Measurements from ENCODE around the gene SLBP. TPM values are rescaled to one million over a fixed set of nuclear protein-coding genes. Genes with fewer than 3 reads are reported as not detected.
"Not testable (repeated sequence)": the region's sequence is repeated elsewhere in the genome, so short reads cannot be mapped to it uniquely, and the experiment has no call there.

SLBP gene
- total RNA-seq, 1 experiment from 2014 or later = 72.1 TPM

GRCh38 chr4:1701671-1702070, 10.4 kb downstream of the SLBP start:
- not testable (repeated sequence) for DNase-seq, H3K9me3 ChIP-seq, H3K27me3 ChIP-seq, H3K4me3 ChIP-seq
- H3K36me3 ChIP-seq = peaks cover 56% of the 10 kb centered on the region

DNA sequence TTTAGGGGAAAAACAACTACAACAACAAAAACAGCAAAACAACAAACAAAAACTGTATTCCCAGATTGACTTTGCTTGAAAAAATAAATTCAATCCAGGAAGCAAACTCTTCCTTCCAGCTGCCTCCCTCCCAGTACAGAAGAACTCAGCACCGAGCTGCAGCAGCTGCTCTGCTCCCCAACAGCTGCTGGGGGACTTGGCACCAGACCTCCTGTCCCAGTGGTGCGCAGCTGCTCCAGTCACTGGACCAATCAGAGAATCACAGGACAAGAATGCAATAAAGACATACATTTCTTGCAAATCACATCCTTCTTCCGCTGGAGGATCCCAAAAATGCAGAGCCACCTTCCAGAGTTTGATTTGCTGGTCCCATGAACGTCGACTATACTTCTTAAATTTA, 16.2 kb downstream of the SLBP start:
- Histone ChIP-seq H3K27me3 (no peaks in the 10 kb centered on the region), H3K4me3 (no peak overlapping the region), H3K36me3 (peaks cover 47% of the 10 kb centered on the region), H3K9me3 (no peaks in the 10 kb centered on the region)
- no peak for DNase-seq

DNA sequence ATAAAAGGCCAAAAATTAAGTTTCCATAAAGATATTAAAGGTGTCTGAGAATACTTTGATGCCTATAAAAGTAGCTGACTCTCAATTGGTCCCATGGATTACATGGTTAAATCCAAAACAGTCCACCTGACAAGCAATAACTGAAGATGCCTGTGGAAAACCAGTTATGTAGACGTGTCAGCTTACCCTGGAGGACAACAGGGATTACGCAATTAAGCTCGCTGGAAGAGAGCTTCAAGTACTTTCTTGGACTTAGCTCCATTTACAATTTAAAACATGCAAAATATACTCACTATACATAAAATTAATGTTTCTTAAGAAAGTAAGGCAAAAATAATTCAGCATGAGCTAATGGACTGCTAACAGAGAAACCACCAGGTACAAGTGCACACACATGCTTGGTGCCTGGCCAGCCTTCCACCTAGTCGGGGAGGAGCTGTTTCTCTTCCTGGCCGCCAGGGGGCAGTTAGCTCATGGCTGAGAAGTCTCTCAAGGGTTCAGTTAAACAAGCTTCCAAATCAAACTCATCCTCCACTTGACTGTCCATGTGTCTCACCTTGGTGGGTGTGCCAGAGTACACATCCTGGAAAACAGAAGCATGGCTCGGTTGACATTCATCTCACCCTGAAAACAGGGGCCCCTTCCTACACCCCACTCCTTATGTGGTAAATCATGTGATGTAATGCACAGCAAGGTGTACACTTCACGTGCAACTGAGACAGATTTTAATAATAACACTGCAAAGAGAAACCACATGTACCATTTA, 18.8 kb downstream of the SLBP start:
- Histone ChIP-seq H3K9me3 (no peaks in the 10 kb centered on the region), H3K4me3 (no peak overlapping the region), H3K36me3 (peaks cover 43% of the 10 kb centered on the region), H3K27me3 (no peaks in the 10 kb centered on the region)
- DNase-seq = peak; percentile 35

DNA sequence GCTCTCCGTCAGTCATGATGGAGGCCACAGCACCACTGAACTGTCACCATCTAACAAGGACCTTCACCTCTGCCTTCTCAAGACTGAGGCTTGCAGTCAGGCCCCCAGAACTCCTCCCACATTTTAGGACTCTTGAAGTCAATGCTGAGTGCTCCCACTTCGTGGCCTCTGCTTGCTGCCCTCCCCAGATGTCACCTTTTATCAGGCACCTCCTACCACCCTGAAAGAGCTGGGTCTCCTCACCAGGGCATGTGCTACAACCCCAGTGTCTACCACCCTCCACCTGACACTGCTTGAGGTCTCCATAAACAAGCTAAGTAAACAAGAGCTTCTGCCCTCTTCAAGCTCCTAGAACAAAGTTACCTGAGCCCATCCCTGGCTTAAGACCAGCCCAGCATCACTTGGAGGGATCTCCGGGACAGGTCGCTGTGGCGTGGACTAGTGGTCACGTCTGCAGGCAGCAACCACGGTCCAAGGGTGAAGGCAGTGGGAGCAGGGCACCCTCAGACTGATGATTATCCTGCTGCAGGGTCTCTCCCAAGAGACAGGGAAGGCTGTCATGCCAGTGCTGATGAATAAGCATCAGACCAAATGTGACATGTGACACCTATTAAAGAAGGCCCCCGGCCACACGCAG, 20.3 kb downstream of the SLBP start:
- H3K27me3 ChIP-seq = no peaks in the 10 kb centered on the region
- H3K4me3 ChIP-seq = no peak overlapping the region
- no peak for DNase-seq
- no peaks in the 10 kb centered on the region for H3K9me3 ChIP-seq
- H3K36me3 ChIP-seq = peaks cover 43% of the 10 kb centered on the region

- Histone ChIP-seq H3K27me3 (no peaks in the 10 kb centered on the region), H3K36me3 (peaks cover 43% of the 10 kb centered on the region), H3K4me3 (no peak overlapping the region), H3K9me3 (no peaks in the 10 kb centered on the region)
- DNase-seq = no peak
Measured at GRCh38 chr4:1690698-1691097, 21.4 kb downstream of the SLBP start.

DNA sequence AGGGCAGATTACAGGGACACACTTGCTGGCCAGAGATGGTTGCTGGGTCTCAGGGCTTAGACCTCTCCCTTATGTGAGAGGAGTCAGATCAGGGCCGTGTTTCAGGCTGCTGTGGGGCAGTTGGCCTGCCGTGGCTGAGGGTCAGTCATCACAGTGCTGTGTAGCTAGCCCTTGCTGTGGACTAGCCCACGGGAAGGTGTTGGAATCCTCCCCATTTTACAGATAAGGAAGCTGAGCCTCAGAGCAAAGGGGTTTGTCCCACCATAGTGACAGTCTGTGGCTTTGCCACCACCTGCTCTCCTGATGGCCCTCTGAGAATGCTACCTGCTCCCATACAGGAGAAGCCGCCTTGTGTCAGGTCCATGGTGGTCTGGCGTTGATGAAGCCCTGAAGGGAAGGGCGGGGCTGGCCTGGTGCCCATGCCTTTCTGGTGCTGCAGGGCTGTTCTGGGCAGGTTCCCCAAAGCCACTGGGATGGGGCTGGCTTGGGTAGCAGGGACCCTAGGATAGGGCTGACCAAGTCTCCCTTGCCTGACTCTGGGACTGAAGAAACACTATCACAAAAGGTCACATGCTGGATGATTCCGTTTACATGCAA, 25.6 kb downstream of the SLBP start:
- Histone ChIP-seq H3K27me3 (no peaks in the 10 kb centered on the region), H3K4me3 (no peak overlapping the region), H3K9me3 (no peaks in the 10 kb centered on the region), H3K36me3 (peaks cover 11% of the 10 kb centered on the region)
- no peak for DNase-seq

GRCh38 chr4:1685235-1686150, 26.6 kb downstream of the SLBP start:
- Histone ChIP-seq H3K27me3 (no peaks in the 10 kb centered on the region), H3K9me3 (no peaks in the 10 kb centered on the region), H3K4me3 (no peak overlapping the region), H3K36me3 (peaks cover 2% of the 10 kb centered on the region)
- DNase-seq = no peak

GRCh38 chr4:1684506-1685234, 27.4 kb downstream of the SLBP start:
- no peak for DNase-seq
- H3K27me3 ChIP-seq = no peaks in the 10 kb centered on the region
- no peak overlapping the region for H3K4me3 ChIP-seq
- no peaks in the 10 kb centered on the region for H3K9me3 ChIP-seq
- H3K36me3 ChIP-seq = no peaks in the 10 kb centered on the region

- Histone ChIP-seq H3K4me3 (peak within 1 kb of the TSS; percentile 55), H3K36me3 (no peaks in the 10 kb centered on the region), H3K9me3 (no peaks in the 10 kb centered on the region), H3K27me3 (no peaks in the 10 kb centered on the region)
- DNase-seq = peak; percentile 79
Measured at GRCh38 chr4:1683736-1684505, 28.2 kb downstream of the SLBP start, which contains the start of gene FAM53A. FAM53A (minus strand) TSS chr4:1684313; CDS start chr4:1668741, 15,572 bp downstream.

- DNase-seq = peak; percentile 67
- H3K9me3 ChIP-seq = no peaks in the 10 kb centered on the region
- peak overlapping the region; percentile 55 for H3K4me3 ChIP-seq
- H3K27me3 ChIP-seq = no peaks in the 10 kb centered on the region
- no peaks in the 10 kb centered on the region for H3K36me3 ChIP-seq
Measured at GRCh38 chr4:1683261-1683735, 28.8 kb downstream of the SLBP start.

DNA sequence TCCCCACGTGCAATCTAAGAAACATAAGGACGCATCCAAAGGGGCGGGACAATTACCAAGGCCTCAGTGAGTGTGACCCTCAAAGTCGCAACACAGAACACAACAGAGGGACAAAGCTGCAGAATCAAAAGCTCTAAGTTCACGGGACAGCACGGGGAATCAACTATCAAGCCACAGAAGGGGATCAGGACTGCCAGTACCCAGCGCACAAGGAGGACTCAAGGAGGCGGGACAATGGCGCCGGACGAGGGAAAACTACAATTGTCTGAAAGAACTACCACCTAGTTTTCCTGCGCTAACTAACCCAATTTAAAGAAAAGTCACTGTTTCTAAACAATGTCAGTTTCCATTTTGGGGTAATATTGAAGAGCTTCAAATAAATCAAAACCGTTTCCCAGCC, 29.3 kb downstream of the SLBP start:
- no peaks in the 10 kb centered on the region for H3K9me3 ChIP-seq
- DNase-seq = no peak
- H3K4me3 ChIP-seq = peak overlapping the region; percentile 55
- no peaks in the 10 kb centered on the region for H3K27me3 ChIP-seq
- no peaks in the 10 kb centered on the region for H3K36me3 ChIP-seq

- Histone ChIP-seq H3K4me3 (no peak overlapping the region), H3K36me3 (no peaks in the 10 kb centered on the region), H3K9me3 (no peaks in the 10 kb centered on the region), H3K27me3 (no peaks in the 10 kb centered on the region)
- no peak for DNase-seq
Measured at GRCh38 chr4:1678244-1678643, 33.9 kb downstream of the SLBP start.

DNA sequence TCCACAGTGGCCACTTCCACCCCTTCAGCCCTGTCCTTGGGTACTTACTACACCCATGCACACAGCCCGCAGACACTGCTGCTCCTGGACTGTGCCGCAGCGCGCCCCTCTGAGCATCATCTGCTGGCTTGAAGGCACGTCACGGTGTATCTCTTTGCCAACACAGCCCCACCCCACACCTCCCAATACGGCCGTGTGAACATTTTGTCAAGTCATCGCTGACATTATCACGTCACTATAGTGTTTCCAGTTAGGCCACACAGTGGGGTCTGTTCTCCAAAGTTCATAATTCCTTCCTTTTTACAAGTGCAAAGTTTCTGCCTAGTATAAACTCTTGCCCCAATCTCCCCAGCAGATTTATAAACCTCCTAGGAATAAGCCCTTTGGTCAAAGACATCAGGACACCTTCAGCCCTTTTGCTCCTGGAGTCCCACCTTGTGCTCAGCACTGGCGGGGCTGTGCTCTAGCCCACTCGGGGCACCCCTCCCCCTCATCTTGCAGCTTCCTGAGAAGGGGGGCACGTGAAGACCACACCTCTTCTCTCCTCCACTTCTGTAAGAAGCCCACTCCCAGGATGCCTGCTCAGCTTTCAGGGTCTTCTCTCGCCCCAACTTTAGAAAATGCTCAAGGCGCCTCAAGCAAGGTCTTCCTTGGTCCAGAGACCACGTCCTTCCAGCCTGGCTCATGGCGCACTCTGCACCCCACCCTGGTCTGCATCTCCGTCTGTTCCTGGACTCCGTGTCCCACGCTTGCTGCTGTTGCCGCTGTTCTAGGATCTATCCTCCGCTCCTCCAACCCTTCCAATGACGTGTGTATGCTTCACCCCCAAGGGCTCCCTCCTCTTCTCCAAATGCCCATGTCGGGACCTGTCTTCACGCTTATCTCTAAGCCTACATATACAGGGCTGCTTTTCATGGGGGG, 35.3 kb downstream of the SLBP start:
- Histone ChIP-seq H3K36me3 (no peaks in the 10 kb centered on the region), H3K27me3 (no peaks in the 10 kb centered on the region), H3K9me3 (no peaks in the 10 kb centered on the region), H3K4me3 (no peak overlapping the region)
- DNase-seq = no peak

GRCh38 chr4:1675802-1676137, 36.3 kb downstream of the SLBP start:
- Histone ChIP-seq H3K36me3 (no peaks in the 10 kb centered on the region), H3K4me3 (no peak overlapping the region), H3K9me3 (no peaks in the 10 kb centered on the region), H3K27me3 (no peaks in the 10 kb centered on the region)
- DNase-seq = no peak
